Natural killer cell (primary cell): Measurements from ENCODE around the gene GRB2. TPM values are rescaled to one million over a fixed set of nuclear protein-coding genes. Genes with fewer than 3 reads are reported as not detected.
A peak's percentile ranks its signal among the peaks of the same experiment; 100 is the strongest.

Experiments
- ATAC-seq, 3 donors: fragments of 150-1000 bp in 2 of 3; fragments of 200-7000 bp in 1 of 3; cut with Tn5 transposase; 1 replicate in 1 of 3; 2 replicates in 2 of 3; pipeline ENCODE4 v1.10.0; 2021; ENCODE audit warnings: mild to moderate bottlenecking in 2 of 3, moderate library complexity in 2 of 3
- DNase-seq, 2 donors: peaks; one replicate each; pipeline versions ENCODE4 v3.0.0 to v3.0.0-alpha.2; 2013 to 2021; ENCODE audit warnings: mixed read lengths in 1 of 2
- H3K27ac ChIP-seq: one replicate; pipeline ENCODE4 v1.5.1; 2013; ENCODE audit warnings: mild to moderate bottlenecking, low read length
- H3K27me3 ChIP-seq: one replicate; pipeline ENCODE4 v1.6.1; 2013; ENCODE audit warnings: low read length; ENCODE audit not compliant: control insufficient read depth, insufficient read depth
- H3K36me3 ChIP-seq: one replicate; pipeline ENCODE4 v1.6.1; 2013; ENCODE audit warnings: low read length; ENCODE audit not compliant: control insufficient read depth, insufficient read depth
- H3K4me1 ChIP-seq: one replicate; pipeline ENCODE4 v1.6.1; 2013; ENCODE audit warnings: low read length; ENCODE audit not compliant: control insufficient read depth, insufficient read depth
- H3K4me3 ChIP-seq: one replicate; pipeline ENCODE4 v1.5.1; 2013; ENCODE audit warnings: low read length
- H3K9me3 ChIP-seq: one replicate; pipeline ENCODE4 v1.6.1; 2013; ENCODE audit warnings: low read length; ENCODE audit not compliant: control insufficient read depth, insufficient read depth
- H3K27ac Mint-ChIP-seq, 2 donors: one replicate each; pipeline ENCODE4 v1.8.0; 2022; ENCODE audit warnings: mild to moderate bottlenecking in 2 of 2, mixed read lengths in 2 of 2, moderate library complexity in 1 of 2
- H3K27me3 Mint-ChIP-seq, 2 donors: one replicate each; pipeline ENCODE4 v1.8.0; 2022; ENCODE audit warnings: low read depth in 2 of 2, mixed read lengths in 2 of 2
- H3K36me3 Mint-ChIP-seq: one replicate; pipeline ENCODE4 v1.8.0; 2022; ENCODE audit warnings: mixed read lengths
- H3K4me1 Mint-ChIP-seq, 2 donors: one replicate each; pipeline ENCODE4 v1.8.0; 2022; ENCODE audit warnings: mixed read lengths in 2 of 2
- H3K4me3 Mint-ChIP-seq: one replicate; pipeline ENCODE4 v1.8.0; 2022; ENCODE audit warnings: mild to moderate bottlenecking, moderate library complexity, mixed read lengths
- H3K9me3 Mint-ChIP-seq, 2 donors: one replicate each; pipeline ENCODE4 v1.8.0; 2022; ENCODE audit warnings: mixed read lengths in 2 of 2
- WGBS: methylation state at CpG from one replicate; pipeline ENCODE4 v1.1.7; 2013; ENCODE audit warnings: missing lambda C conversion rate; ENCODE audit not compliant: insufficient coverage; 5-methylcytosine and 5-hydroxymethylcytosine counted together
- intact Hi-C: fragments of 100-400 bp; cut with micrococcal nuclease; formaldehyde crosslinking; loops from one replicate; pipeline ENCODE4 v1.14.2; 2022
- total RNA-seq, 4 donors: library from RNA; stranded (reverse); fragments of 120-200 nt in 1 of 4; gene quantifications; one replicate each; pipeline versions ENCODE4 v1.2.3 to v1.2.4, GENCODE V29; 2013 to 2022
- TF ChIP-seq, protein P1 (sequence below): fragments of 200-600 bp; IDR thresholded peaks from one replicate; pipeline ENCODE4 v1.8.0; 2022; ENCODE audit warnings: antibody characterized with exemption

Gene GRB2
- total RNA-seq, 3 donors from 2014 or later (not counting 1 experiment from before 2014, with no cell fraction given), result 115 to 142 (median 116) TPM

- no peak for ATAC-seq
- Histone ChIP-seq H3K9me3 (no peaks in the 10 kb centered on the region), H3K4me3 (no peak overlapping the region), H3K27ac (no peak overlapping the region), H3K4me1 (peaks cover 25% of the 10 kb centered on the region), H3K36me3 (peaks cover 8% of the 10 kb centered on the region), H3K27me3 (no peaks in the 10 kb centered on the region)
- peak overlapping the region; percentile 62 to 88 for H3K27ac Mint-ChIP-seq
- TF ChIP-seq, protein P1, sequence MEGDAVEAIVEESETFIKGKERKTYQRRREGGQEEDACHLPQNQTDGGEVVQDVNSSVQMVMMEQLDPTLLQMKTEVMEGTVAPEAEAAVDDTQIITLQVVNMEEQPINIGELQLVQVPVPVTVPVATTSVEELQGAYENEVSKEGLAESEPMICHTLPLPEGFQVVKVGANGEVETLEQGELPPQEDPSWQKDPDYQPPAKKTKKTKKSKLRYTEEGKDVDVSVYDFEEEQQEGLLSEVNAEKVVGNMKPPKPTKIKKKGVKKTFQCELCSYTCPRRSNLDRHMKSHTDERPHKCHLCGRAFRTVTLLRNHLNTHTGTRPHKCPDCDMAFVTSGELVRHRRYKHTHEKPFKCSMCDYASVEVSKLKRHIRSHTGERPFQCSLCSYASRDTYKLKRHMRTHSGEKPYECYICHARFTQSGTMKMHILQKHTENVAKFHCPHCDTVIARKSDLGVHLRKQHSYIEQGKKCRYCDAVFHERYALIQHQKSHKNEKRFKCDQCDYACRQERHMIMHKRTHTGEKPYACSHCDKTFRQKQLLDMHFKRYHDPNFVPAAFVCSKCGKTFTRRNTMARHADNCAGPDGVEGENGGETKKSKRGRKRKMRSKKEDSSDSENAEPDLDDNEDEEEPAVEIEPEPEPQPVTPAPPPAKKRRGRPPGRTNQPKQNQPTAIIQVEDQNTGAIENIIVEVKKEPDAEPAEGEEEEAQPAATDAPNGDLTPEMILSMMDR, result no peak
- no peaks in the 10 kb centered on the region for H3K9me3 Mint-ChIP-seq
- H3K4me1 Mint-ChIP-seq, result peaks cover 66% of the 10 kb centered on the region in 2 donors
- no peaks in the 10 kb centered on the region for H3K36me3 Mint-ChIP-seq
- 54% methylated on average over 1 of the region's 2 CpGs for WGBS
- intact Hi-C loops, result no loop called here
- no peak for DNase-seq
- no peaks in the 10 kb centered on the region for H3K27me3 Mint-ChIP-seq
- no peak overlapping the region for H3K4me3 Mint-ChIP-seq
Measured at GRCh38 chr17:75396796-75397195, 8.7 kb downstream of the GRB2 start.

DNA sequence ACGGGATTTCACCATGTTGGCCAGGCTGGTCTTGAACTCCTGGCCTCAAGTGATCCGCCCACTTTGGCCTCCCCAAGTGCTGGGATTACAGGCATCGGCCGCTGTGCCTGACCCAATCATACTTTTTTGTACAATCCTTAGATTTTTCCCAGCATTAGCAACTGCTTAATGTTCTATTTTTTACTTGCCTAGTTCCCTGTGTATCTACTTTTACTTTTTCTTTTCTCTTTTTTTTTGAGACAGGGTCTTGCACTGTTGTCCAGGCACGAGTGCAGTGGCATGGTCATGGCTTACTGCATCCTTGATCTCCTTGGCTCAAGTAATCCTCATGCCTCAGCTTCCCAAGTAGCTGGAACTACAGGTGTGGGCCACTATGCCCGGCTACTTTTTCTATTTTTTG lies 9.5 kb downstream of the GRB2 start:
- DNase-seq (no peak), ATAC-seq (no peak)
- TF ChIP-seq, protein P1, result no peak
- intact Hi-C loops, result no loop called here
- H3K27me3 ChIP-seq, result no peaks in the 10 kb centered on the region
- H3K4me3 ChIP-seq, result no peak overlapping the region
- H3K36me3 ChIP-seq, result peaks cover 8% of the 10 kb centered on the region
- H3K4me1 Mint-ChIP-seq, result peaks cover 62 to 64% of the 10 kb centered on the region in 2 donors
- H3K9me3 ChIP-seq, result no peaks in the 10 kb centered on the region
- no peaks in the 10 kb centered on the region for H3K27me3 Mint-ChIP-seq
- H3K4me1 ChIP-seq, result peaks cover 25% of the 10 kb centered on the region
- H3K27ac Mint-ChIP-seq, result peak overlapping the region; percentile 62 to 88
- no peaks in the 10 kb centered on the region for H3K36me3 Mint-ChIP-seq
- no peak overlapping the region for H3K27ac ChIP-seq
- H3K4me3 Mint-ChIP-seq, result peak overlapping the region; percentile 57
- WGBS, result 90% methylated on average over 6 of the region's 6 CpGs
- no peaks in the 10 kb centered on the region for H3K9me3 Mint-ChIP-seq

- peak overlapping the region; percentile 44 for H3K27ac ChIP-seq
- DNase-seq (no peak), ATAC-seq (peak in 1 of 3 donors; percentile 8)
- Mint-ChIP-seq H3K4me1 (peaks cover 65 to 66% of the 10 kb centered on the region in 2 donors), H3K4me3 (peak overlapping the region; percentile 94), H3K9me3 (no peaks in the 10 kb centered on the region), H3K36me3 (no peaks in the 10 kb centered on the region), H3K27me3 (no peaks in the 10 kb centered on the region), H3K27ac (peak overlapping the region; percentile 62 to 88)
- no peaks in the 10 kb centered on the region for H3K9me3 ChIP-seq
- peaks cover 18% of the 10 kb centered on the region for H3K4me1 ChIP-seq
- TF ChIP-seq, protein P1, result no peak
- intact Hi-C loops, result loop anchor here (1.0 kb wide), 1 partner anchor 10 kb away; no protein-coding TSS in a partner anchor
- 24% methylated on average over 7 of the region's 9 CpGs for WGBS
- H3K36me3 ChIP-seq, result peaks cover 17% of the 10 kb centered on the region
- peak overlapping the region; percentile 54 for H3K4me3 ChIP-seq
- H3K27me3 ChIP-seq, result no peaks in the 10 kb centered on the region
Measured at GRCh38 chr17:75394332-75394918, 11.1 kb downstream of the GRB2 start.
